GM06990 (cell line): ENCODE measurements around the gene TRMT2A.

Source experiments
- DNase-seq: peaks from one replicate; pipeline ENCODE4 v3.0.0-alpha.2; 2011; ENCODE audit not compliant: insufficient read length; ENCODE audit errors: extremely low read depth
- H3K27me3 ChIP-seq: replicated peaks from 2 replicates; pipeline ENCODE4 v1.6.0; 2011; ENCODE audit warnings: low read length; ENCODE audit not compliant: control insufficient read depth, insufficient read depth
- H3K36me3 ChIP-seq: 2 replicates; pipeline ENCODE4 v1.5.1; 2011; ENCODE audit warnings: low read length; ENCODE audit not compliant: control insufficient read depth, insufficient read depth
- H3K4me3 ChIP-seq: replicated peaks from 2 replicates; pipeline ENCODE4 v1.5.1; 2011; ENCODE audit warnings: low read depth, mild to moderate bottlenecking, control low read depth, low read length
- CTCF ChIP-seq: IDR thresholded peaks from 2 replicates; pipeline ENCODE4 v1.5.1; 2011; ENCODE audit warnings: low read length, control low read depth, mild to moderate bottlenecking, inconsistent platforms; ENCODE audit not compliant: insufficient read depth, poor library complexity, severe bottlenecking

The TRMT2A gene

GRCh38 chr22:20127318-20127868 lies 10.4 kb upstream of the TRMT2A start:
- peaks cover 24% of the 10 kb centered on the region for H3K36me3 ChIP-seq
- DNase-seq: no peak
- no peak for TF ChIP-seq CTCF
- no peaks in the 10 kb centered on the region for H3K27me3 ChIP-seq
- no peak overlapping the region for H3K4me3 ChIP-seq

- DNase-seq: no peak
- TF ChIP-seq CTCF: no peak
- no peak overlapping the region for H3K4me3 ChIP-seq
- no peaks in the 10 kb centered on the region for H3K27me3 ChIP-seq
- peaks cover 29% of the 10 kb centered on the region for H3K36me3 ChIP-seq
Measured at GRCh38 chr22:20126284-20127029, 9.4 kb upstream of the TRMT2A start.

GRCh38 chr22:20125201-20126174 lies 8.5 kb upstream of the TRMT2A start:
- H3K36me3 ChIP-seq: peaks cover 34% of the 10 kb centered on the region
- no peak for TF ChIP-seq CTCF
- H3K4me3 ChIP-seq: no peak overlapping the region
- no peaks in the 10 kb centered on the region for H3K27me3 ChIP-seq
- no peak for DNase-seq

- H3K36me3 ChIP-seq: peaks cover 43% of the 10 kb centered on the region
- H3K27me3 ChIP-seq: no peaks in the 10 kb centered on the region
- TF ChIP-seq CTCF: no peak
- no peak for DNase-seq
- no peak overlapping the region for H3K4me3 ChIP-seq
Measured at GRCh38 chr22:20124083-20124787, 7.2 kb upstream of the TRMT2A start.

GRCh38 chr22:20123366-20124082 lies 6.5 kb upstream of the TRMT2A start:
- peaks cover 45% of the 10 kb centered on the region for H3K36me3 ChIP-seq
- DNase-seq: no peak
- no peak overlapping the region for H3K4me3 ChIP-seq
- TF ChIP-seq CTCF: no peak
- no peaks in the 10 kb centered on the region for H3K27me3 ChIP-seq
